NCI-H82 treated with DMSO at 0.1 percent for 48 hours (cell line): ENCODE data around the gene SQOR.

Experiments used
- DNase-seq: peaks from one replicate; lab custom pipeline; 2025; ENCODE audit not compliant: unreplicated experiment; lab: John Stamatoyannopoulos, UW

SQOR gene

DNA sequence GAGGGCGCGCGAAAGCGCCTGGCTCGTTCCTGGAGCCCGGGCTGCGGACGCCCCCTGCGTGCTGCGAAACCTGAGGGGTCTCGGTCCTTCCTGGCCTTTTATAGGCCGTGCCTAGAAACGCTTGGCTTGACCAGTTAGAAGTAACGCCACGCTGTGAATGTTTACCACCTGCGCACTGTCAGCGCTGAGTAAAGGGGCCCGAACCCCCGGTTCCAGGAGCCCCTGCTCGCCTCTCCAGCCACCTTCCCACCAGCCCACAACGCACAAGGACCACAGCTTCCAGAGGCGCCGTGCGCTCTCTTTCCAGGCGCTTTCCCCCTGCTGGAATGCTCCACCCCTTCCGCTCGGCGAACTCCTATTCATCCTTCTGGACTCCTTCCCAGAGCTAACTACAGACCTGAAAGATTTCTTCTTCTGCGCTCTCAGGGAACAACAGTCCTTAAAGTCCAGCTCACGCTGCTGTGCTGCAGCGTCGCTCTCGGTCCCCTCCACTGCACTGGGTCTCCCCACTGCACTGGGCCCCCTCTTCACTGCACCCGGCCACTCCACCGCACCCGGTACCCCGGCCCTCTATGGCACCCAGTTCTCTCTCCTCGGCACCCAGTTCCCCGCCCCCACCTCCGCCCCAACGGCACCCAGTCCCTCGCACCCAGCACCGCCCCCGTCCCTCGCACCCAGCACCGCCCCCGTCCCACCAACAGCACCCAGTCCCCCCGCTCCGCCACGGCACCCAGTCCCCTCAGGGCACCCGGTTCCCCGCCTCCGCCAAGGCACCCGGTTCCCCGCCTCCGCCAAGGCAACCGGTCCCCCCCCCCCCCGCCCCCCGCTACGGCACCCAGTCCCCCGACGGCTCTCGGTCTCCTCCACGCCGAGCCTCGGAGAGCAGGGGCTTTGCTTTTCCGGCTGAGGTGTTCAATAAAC, 69.8 kb downstream of the SQOR start:
- no peak for DNase-seq

DNA sequence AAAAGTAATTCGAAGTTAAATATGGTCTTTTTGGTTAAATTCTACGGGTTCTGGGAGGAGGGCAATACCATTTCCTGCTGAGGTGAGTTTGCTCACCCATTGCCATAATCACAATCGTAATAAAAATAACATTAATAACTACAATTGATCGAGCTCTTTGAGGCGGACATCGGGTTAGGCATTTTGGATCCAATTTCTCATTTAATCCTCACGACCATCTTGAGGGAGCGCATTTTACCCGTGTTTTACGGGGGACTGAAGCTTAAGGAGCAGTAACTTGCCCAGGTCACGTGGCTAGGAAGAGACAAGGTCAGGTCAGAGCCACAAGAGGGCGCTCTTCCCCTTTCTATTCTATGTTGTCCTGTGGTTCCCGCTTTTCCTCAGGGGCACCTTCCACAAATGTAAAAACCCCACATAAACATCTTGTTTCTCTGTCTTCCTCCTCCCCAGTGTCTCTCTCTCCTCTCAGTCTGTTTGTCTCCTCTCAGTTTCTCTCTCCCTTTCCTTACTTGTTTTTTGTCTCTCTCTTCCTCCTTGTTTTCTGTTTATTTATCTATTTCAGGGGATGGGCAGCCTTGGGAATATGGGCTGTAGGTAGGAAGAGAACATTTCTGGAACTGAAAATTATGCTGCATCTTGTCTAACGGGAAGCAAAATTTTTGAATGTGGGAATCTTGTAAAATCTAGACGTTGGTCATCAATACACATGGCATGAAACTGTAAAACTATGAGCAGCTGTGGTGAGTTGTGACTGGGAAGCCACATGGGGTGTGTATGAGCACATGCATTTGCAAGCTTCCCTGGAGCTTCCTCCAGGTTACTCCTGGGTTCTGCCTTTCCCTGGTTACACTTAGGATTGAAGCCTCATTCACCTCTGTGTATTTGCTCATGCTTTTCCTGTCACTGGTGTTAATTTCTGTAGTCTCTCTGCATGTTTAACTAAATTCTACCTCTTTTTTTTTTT, 71.0 kb downstream of the SQOR start:
- peak; percentile 84 for DNase-seq

DNA sequence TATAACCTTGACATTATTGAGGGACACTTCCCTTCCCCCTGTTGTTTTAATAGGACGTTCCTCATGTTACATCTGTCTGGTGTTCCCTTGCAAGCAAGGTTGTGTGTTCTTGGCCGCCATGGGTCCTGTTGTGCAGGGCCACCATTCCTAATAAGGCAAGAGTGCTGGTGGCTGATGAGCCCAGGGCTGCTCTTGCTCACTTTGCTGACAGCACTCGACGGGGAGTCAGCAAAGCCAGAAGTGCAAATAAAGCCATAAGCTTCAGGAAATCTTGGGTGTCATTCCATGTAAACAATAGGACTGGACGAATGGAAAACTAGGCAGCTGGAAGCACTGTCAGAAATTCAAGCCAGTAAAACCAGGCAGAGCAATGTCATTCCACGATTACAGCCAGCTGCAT, 75.8 kb downstream of the SQOR start:
- no peak for DNase-seq

DNA sequence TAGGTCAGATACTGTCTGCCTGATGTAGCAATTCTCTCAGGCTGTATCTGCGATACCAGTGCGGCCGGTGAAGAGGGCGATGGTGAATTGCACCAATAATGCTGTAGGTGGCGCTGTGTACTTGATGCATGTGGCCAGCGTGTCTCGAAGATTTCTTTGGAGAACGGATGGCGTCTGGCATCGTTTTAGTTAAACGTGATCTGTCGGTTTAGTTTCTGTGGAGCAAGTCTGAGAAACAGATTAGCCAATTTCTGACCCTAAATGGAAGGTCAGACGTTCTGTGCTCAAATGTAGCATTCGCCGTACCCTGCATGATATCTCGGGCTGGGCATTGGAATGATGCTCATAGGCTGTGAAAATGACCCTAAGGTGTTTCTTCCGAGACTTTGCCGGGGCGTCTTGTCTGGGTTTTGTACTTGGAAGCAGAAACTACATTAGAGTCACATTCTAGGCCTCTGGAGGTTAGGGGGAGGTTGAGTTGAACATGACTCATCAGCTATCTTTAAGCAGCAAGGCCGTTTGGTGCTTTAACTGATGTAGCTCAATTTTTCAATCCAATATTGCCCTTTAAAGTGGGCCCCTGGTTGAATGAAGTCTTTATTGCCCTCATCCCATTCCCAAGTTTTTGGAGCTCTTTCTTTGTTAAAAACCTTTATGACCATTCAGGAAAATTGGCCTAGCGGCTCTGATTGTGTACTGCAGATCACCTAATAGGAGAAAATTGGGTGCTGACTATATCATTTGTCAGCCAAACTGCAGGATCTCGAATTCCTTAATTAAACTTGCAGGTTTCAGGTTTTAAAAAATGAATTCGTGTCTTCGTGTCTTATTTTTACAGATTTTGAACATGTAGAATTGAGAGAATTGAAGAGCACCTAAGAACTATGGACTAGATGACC, 80.0 kb downstream of the SQOR start:
- DNase-seq, result peak; percentile 69

DNA sequence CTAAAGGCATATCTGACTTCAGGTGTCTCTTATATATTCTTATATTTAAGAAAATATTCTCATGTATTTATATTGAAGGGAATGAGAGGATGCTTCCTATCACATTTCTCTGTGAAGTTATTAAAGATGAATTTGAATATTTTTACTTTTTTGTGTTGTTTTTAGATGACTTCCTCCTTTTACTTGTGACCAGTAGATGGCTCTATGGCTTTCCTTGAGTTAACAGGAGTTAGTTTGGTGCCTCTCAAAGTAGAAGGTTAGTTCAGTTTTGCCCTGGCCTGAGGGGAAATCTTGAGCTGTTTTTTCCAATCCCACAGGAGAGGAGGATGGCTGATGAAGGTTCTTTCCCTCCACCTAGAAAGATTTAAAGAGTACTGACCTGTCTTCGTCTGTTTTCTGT, 80.7 kb downstream of the SQOR start:
- DNase-seq, result peak; percentile 46

DNA sequence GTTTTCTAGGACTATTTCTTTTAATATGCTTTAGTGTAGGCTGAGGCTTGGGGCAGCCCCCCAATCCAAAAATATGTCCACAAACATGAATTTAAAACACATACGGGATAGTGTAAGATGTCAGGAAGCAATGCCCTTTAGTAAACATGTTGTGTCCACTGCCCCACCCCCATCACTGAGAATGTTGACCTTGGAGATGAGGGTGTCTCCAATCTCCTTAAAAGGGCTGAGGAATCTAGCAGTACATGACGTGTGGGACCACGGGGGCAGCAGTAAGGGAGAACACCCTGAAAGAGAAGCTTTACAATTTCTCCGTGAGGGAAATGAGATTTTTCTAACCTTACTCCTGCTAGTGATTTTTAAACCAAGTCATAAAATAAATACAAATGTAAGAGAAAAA, 84.7 kb downstream of the SQOR start:
- DNase-seq, result no peak

DNA sequence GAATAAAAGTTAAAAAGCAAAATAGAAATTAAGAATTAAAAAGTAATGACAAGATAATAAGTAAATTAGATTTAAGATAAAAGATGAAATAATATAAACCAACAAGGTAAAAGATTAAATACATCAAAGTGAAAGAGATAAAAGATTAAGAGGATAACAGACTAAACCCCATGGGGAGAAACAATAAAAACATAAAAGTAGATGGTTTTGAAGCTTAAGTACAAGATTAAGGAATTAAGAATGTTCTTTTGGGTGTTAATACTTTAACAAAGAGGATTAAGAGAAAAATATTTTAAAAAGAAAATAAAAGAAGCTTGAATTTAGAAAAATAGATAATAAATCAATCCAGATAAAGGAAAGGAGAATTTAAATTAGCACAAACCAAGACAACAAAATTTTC, 85.4 kb downstream of the SQOR start:
- DNase-seq, result peak; percentile 24

DNA sequence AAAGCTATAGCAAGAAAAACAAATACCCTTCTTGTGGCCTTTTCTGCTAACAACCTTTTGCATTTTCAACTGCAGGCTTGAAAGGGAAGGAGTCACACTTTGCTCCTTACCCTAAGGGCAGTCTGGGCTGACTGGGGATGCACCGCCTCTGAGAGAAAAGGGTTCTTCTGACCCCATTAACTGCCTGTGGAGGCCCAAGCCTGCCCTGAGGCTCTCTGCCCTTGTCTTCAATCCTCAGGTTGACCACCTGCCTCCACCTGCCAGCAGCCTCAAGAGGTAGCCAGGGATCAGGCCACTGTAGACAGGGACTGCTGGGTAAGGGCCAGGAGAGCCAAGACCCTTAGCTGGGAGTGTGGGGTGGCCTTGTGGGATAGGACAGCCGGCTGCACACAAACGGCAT, 93.8 kb downstream of the SQOR start:
- no peak for DNase-seq

DNA sequence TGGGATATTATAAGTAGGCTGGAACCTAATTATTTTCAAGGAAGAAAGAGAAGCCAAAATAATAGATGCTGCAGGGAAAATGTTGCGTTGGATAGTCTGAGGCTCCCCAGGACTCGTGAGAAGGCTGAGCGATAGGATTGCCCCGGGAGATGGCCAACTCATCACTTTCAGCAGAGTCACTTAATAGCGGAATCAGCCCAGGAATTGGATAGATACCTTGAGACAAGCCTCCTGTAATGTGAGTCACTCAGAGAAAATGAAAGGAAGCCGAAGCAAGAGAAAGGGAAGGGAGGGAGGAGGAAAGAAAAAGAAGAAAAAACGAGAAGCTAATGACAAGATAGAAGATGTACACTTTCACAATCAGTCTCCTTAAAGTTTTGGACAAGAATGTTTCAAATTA, 94.3 kb downstream of the SQOR start:
- DNase-seq, result no peak

DNA sequence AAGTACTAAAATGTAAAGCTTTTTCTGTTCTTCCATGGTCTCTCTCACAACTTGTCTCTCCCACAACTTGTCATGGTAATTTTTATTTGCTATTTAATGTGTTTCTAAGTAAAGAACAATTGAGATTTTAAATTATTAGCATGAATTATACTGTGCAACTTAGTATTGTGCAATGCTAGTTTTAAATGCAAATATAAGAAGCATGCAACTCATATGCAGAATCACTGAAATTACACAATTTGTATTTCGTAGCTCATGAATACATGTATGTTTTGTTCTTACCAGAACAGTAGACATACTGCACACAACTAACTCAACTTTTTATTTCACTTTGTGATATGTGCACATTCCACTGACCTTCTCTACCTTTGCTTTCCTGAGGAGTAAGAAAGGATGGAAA, 96.5 kb downstream of the SQOR start:
- no peak for DNase-seq

DNA sequence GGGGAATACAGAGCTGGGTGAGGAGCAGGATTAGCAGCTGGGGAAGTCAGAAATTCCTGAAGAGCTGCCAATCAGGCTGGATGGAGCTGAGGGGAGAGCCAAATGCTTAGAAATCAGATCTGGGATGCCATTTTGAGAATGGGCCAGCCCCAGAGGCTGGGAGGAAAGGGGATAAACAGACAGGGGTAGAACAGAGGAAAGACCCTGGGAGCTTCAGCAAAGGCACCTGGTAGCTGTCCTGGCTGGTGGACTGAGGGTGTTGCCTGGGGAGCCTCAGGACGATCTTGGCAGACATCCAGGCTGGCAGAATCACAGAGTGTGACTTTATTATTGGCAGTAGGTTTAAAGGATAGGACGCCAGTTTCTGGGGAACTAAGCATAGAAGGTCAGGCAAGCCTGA, 97.8 kb downstream of the SQOR start:
- DNase-seq, result peak; percentile 73

DNA sequence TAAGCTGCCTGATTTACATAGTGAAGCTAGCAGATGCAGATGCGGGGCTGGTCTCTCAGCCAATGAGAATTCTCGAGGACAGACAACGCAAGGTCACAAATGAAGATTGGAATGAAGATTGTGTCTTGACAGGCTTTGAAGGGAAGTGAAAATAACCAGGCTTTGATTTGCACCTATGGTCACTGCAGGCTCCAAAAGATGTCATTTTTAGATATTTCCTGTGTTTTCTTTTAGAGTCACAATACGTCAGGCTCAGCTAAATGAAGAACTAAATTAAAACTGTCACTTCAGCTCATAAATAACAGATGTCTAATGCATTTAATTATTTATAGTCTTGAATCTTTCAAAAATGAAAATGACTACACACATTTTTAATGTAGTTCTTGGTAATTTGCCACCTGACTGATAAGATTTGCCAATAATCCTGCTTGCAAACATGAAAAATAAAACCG, 99.5 kb downstream of the SQOR start:
- no peak for DNase-seq
